Peyer's patch (tissue), 4 donors: Measurements from ENCODE around the gene DEPP1. TPM values are rescaled to one million over a fixed set of nuclear protein-coding genes. Genes with fewer than 3 reads are reported as not detected.

Experiments used
- DNase-seq, 3 donors: peaks; one replicate each; pipeline ENCODE4 v3.0.0-alpha.2; 2017 to 2019
- H3K27ac ChIP-seq, 4 donors: fragments of 200-600 bp; sonication (generic); one replicate each; pipeline ENCODE4 v1.5.1; 2016 to 2019
- H3K27me3 ChIP-seq, 2 donors: fragments of 200-600 bp; sonication (generic); one replicate each; pipeline ENCODE4 v1.5.1; 2019
- H3K36me3 ChIP-seq, 3 donors: fragments of 200-600 bp; sonication (generic); one replicate each; pipeline ENCODE4 v1.5.1; 2016 to 2019
- H3K4me1 ChIP-seq, 4 donors: fragments of 200-600 bp; sonication (generic); one replicate each; pipeline ENCODE4 v1.5.1; 2016 to 2019
- H3K4me3 ChIP-seq, 4 donors: fragments of 200-600 bp; sonication (generic); 1 replicate in 3 of 4; 2 replicates in 1 of 4; pipeline ENCODE4 v1.5.1; 2016 to 2019; ENCODE audit warnings: mild to moderate bottlenecking in 1 of 4
- H3K9me3 ChIP-seq, 4 donors: fragments of 200-600 bp; sonication (generic); one replicate each; pipeline ENCODE4 v1.5.1; 2016 to 2019; ENCODE audit warnings: mild to moderate bottlenecking in 1 of 4
- CTCF ChIP-seq, 6 experiments: fragments of 450-650 bp in 4 of 6; fragments of 200-600 bp in 2 of 6; sonication (generic) in 1 of 6; IDR thresholded peaks; one replicate each; pipeline ENCODE4 v1.5.1; 2017 to 2019; ENCODE audit warnings: antibody characterized with exemption in 6 of 6, mild to moderate bottlenecking in 3 of 6, moderate library complexity in 1 of 6
- POLR2A ChIP-seq, 2 donors: fragments of 450-650 bp; IDR thresholded peaks; one replicate each; pipeline ENCODE4 v1.5.1; 2017; ENCODE audit warnings: antibody characterized with exemption in 2 of 2, mild to moderate bottlenecking in 2 of 2, moderate library complexity in 2 of 2
- total RNA-seq, 4 donors: library from RNA; depleted of rRNA; stranded (reverse); fragments of >200 nt; gene quantifications; one replicate each; pipeline ENCODE4 v1.1.0, GENCODE V29; 2016

The DEPP1 gene
- total RNA-seq, 4 donors from 2014 or later = 3.9 to 96.0 (median 49.8) TPM

GRCh38 chr10:44961931-44962750 is 16.5 kb downstream of the DEPP1 start:
- no peak for DNase-seq
- Histone ChIP-seq H3K4me3 (peak overlapping the region in 1 of 4 donors; percentile 71), H3K27ac (peak overlapping the region in 3 of 4 donors; percentile 65 to 91 (median 84)), H3K36me3 (no peaks in the 10 kb centered on the region), H3K4me1 (peaks cover 4 to 66% (median 23%) of the 10 kb centered on the region in 4 donors), H3K9me3 (no peaks in the 10 kb centered on the region), H3K27me3 (no peaks in the 10 kb centered on the region)
- no peak for TF ChIP-seq CTCF (IDR thresholded peaks at IDR 0.05)
- no peak for TF ChIP-seq POLR2A (IDR thresholded peaks at IDR 0.05)

GRCh38 chr10:44961230-44961571 is 17.4 kb downstream of the DEPP1 start:
- peak overlapping the region in 2 of 4 donors; percentile 71 to 95 for H3K4me3 ChIP-seq
- peak overlapping the region in 2 of 4 donors; percentile 91 to 98 for H3K27ac ChIP-seq
- TF ChIP-seq CTCF (IDR thresholded peaks at IDR 0.05) (no peak), POLR2A (IDR thresholded peaks at IDR 0.05) (no peak)
- H3K27me3 ChIP-seq = no peaks in the 10 kb centered on the region
- H3K4me1 ChIP-seq = peaks cover 4 to 59% (median 18%) of the 10 kb centered on the region in 4 donors
- peak in 1 of 3 donors; percentile 15 for DNase-seq
- no peaks in the 10 kb centered on the region for H3K9me3 ChIP-seq
- no peaks in the 10 kb centered on the region for H3K36me3 ChIP-seq

GRCh38 chr10:44960482-44961229 is 18.0 kb downstream of the DEPP1 start:
- peak in 2 of 3 donors; percentile 15 to 51 for DNase-seq
- no peak for TF ChIP-seq POLR2A (IDR thresholded peaks at IDR 0.05)
- TF ChIP-seq CTCF (IDR thresholded peaks at IDR 0.05) = no peak
- Histone ChIP-seq H3K4me3 (peak overlapping the region; percentile 59 to 95 (median 73)), H3K27me3 (no peaks in the 10 kb centered on the region), H3K4me1 (peaks cover 4 to 56% (median 13%) of the 10 kb centered on the region in 4 donors), H3K27ac (peak overlapping the region; percentile 4 to 98 (median 86)), H3K36me3 (no peaks in the 10 kb centered on the region), H3K9me3 (no peaks in the 10 kb centered on the region)

- no peaks in the 10 kb centered on the region for H3K36me3 ChIP-seq
- no peaks in the 10 kb centered on the region for H3K9me3 ChIP-seq
- peaks cover 4 to 52% (median 11%) of the 10 kb centered on the region in 4 donors for H3K4me1 ChIP-seq
- no peak for DNase-seq
- no peak for TF ChIP-seq CTCF (IDR thresholded peaks at IDR 0.05)
- no peak for TF ChIP-seq POLR2A (IDR thresholded peaks at IDR 0.05)
- H3K27me3 ChIP-seq = no peaks in the 10 kb centered on the region
- H3K4me3 ChIP-seq = peak overlapping the region; percentile 59 to 95 (median 73)
- H3K27ac ChIP-seq = peak overlapping the region; percentile 80 to 98 (median 88)
Observed at GRCh38 chr10:44960088-44960460, 18.5 kb downstream of the DEPP1 start.

- Histone ChIP-seq H3K4me1 (peaks cover 4 to 47% (median 8%) of the 10 kb centered on the region in 4 donors), H3K36me3 (no peaks in the 10 kb centered on the region), H3K9me3 (no peaks in the 10 kb centered on the region), H3K27ac (peak within 1 kb of the TSS; percentile 80 to 98 (median 88)), H3K27me3 (no peaks in the 10 kb centered on the region), H3K4me3 (peak within 1 kb of the TSS; percentile 59 to 95 (median 73))
- TF ChIP-seq CTCF (IDR thresholded peaks at IDR 0.05) (peak in 2 of 6 experiments; percentile 17 to 20), POLR2A (IDR thresholded peaks at IDR 0.05) (peak; percentile 85 to 92)
- DNase-seq = peak; percentile 92 to 98 (median 97)
Observed at GRCh38 chr10:44959247-44960087, 19.1 kb downstream of the DEPP1 start, which contains the start of gene RASSF4. TSS of gene RASSF4 (plus strand) at chr10:44959802. CDS start at chr10:44970203, 10,401 bp downstream.
